Coronary artery (tissue), 2 donors: Measurements from ENCODE around the gene JAK2.

Experiments used
- DNase-seq: peaks from one replicate; pipeline ENCODE4 v3.0.0-alpha.2; 2017; ENCODE audit warnings: low spot score
- H3K27ac ChIP-seq, 2 donors: fragments of 200-600 bp; sonication (generic); one replicate each; pipeline ENCODE4 v1.5.1; 2016 to 2019
- H3K4me3 ChIP-seq: fragments of 200-600 bp; sonication (generic); 2 replicates; pipeline ENCODE4 v1.5.1; 2016; ENCODE audit warnings: mild to moderate bottlenecking, moderate library complexity
- CTCF ChIP-seq: fragments of 200-600 bp; sonication (generic); IDR thresholded peaks from one replicate; pipeline ENCODE4 v1.5.1; 2019; ENCODE audit warnings: antibody characterized with exemption

Gene JAK2

GRCh38 chr9:4965174-4965821 is 19.8 kb upstream of the JAK2 start:
- peak overlapping the region; percentile 35 for H3K4me3 ChIP-seq
- no peak for DNase-seq
- peak overlapping the region; percentile 21 to 45 for H3K27ac ChIP-seq
- TF ChIP-seq CTCF = no peak

- H3K27ac ChIP-seq = peak overlapping the region in 1 of 2 donors; percentile 63
- no peak for TF ChIP-seq CTCF
- no peak for DNase-seq
- H3K4me3 ChIP-seq = no peak overlapping the region
These were observed 17.5 kb upstream of the JAK2 start for GRCh38 chr9:4967523-4967922.

- Histone ChIP-seq H3K4me3 (no peak overlapping the region), H3K27ac (no peak overlapping the region)
- no peak for DNase-seq
- no peak for TF ChIP-seq CTCF
These were observed 15.9 kb upstream of the JAK2 start for GRCh38 chr9:4969130-4969529.

GRCh38 chr9:4970970-4971641 is 14.0 kb upstream of the JAK2 start:
- Histone ChIP-seq H3K27ac (no peak overlapping the region), H3K4me3 (no peak overlapping the region)
- no peak for DNase-seq
- no peak for TF ChIP-seq CTCF

GRCh38 chr9:4973246-4973645 is 11.8 kb upstream of the JAK2 start:
- Histone ChIP-seq H3K4me3 (no peak overlapping the region), H3K27ac (no peak overlapping the region)
- DNase-seq = no peak
- no peak for TF ChIP-seq CTCF

- H3K4me3 ChIP-seq = no peak overlapping the region
- H3K27ac ChIP-seq = no peak overlapping the region
- no peak for TF ChIP-seq CTCF
- DNase-seq = no peak
These were observed 11.2 kb upstream of the JAK2 start for GRCh38 chr9:4973902-4974301.

- no peak for TF ChIP-seq CTCF
- H3K4me3 ChIP-seq = no peak overlapping the region
- H3K27ac ChIP-seq = no peak overlapping the region
- DNase-seq = no peak
These were observed 5.8 kb upstream of the JAK2 start for GRCh38 chr9:4979239-4979638.
